Iris pigment epithelial cell (primary cell): ENCODE measurements around the gene WNK1.
A peak's percentile ranks its signal among the peaks of the same experiment; 100 is the strongest.

Experiments
- DNase-seq: peaks from one replicate; pipeline ENCODE4 v3.0.0-alpha.2; 2011; ENCODE audit warnings: low read depth

WNK1 gene

GRCh38 chr12:951176-951575 lies 198.8 kb downstream of the WNK1 start:
- DNase-seq = no peak

GRCh38 chr12:953776-954175 lies 201.4 kb downstream of the WNK1 start:
- peak; percentile 74 for DNase-seq

DNA sequence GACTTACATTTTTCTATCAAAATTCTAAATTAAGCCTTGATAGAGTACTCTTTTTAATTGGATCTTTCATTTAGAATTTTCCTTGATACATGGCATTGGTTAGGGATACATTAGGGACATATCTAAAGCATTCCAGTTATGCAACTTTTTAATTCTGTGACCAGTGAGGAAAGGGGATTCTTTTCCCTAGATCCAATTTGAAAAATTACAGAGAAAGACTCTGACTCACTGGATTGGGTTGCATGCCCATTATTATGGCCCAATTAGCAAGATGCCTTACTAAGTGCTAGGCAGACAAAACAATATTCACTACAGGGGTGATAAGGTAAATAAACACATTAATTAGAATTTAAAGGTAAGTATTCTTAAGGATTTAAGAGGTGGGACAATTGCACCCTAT lies 202.4 kb downstream of the WNK1 start:
- DNase-seq = no peak

GRCh38 chr12:955939-956338 lies 203.6 kb downstream of the WNK1 start:
- no peak for DNase-seq

GRCh38 chr12:958588-959123 lies 206.3 kb downstream of the WNK1 start:
- peak; percentile 43 for DNase-seq
